ENCODE data around the gene EXOC6B. TPM values are rescaled to one million over a fixed set of nuclear protein-coding genes. Genes with fewer than 3 reads are reported as not detected.
"Not testable (repeated sequence)": the region's sequence is repeated elsewhere in the genome, so short reads cannot be mapped to it uniquely, and the experiment has no call there.

EXOC6B gene
- total RNA-seq, 4 donors from 2014 or later: 14.1 to 107 (median 38.5) TPM

- TF ChIP-seq CTCF (IDR thresholded peaks at IDR 0.05) (no peak), POLR2A (IDR thresholded peaks at IDR 0.05) (no peak)
- DNase-seq: no peak
- Histone ChIP-seq H3K36me3 (no peaks in the 10 kb centered on the region), H3K27ac (no peak overlapping the region), H3K9me3 (peaks cover 0 to 6% of the 10 kb centered on the region in 2 donors), H3K4me1 (no peaks in the 10 kb centered on the region), H3K27me3 (no peaks in the 10 kb centered on the region), H3K4me3 (no peak overlapping the region)
- intact Hi-C loops (cut with DNase I; ENCODE audit: low total_unique reads): no loop called here
These were observed 269.9 kb downstream of the EXOC6B start for GRCh38 chr2:72555943-72556342.

- H3K36me3 ChIP-seq; H3K4me3 ChIP-seq; H3K27me3 ChIP-seq; intact Hi-C loops (cut with DNase I; ENCODE audit: low total_unique reads); DNase-seq; H3K27ac ChIP-seq; H3K4me1 ChIP-seq; H3K9me3 ChIP-seq: not testable (repeated sequence)
These were observed 270.5 kb downstream of the EXOC6B start for GRCh38 chr2:72555363-72555762.

GRCh38 chr2:72554910-72555309 is 270.9 kb downstream of the EXOC6B start:
- intact Hi-C loops (cut with DNase I; ENCODE audit: low total_unique reads): not testable (repeated sequence)

GRCh38 chr2:72554381-72554780 is 271.5 kb downstream of the EXOC6B start:
- peaks cover 0 to 2% of the 10 kb centered on the region in 2 donors for H3K36me3 ChIP-seq
- no peak overlapping the region for H3K4me3 ChIP-seq
- H3K9me3 ChIP-seq: peaks cover 0 to 6% of the 10 kb centered on the region in 2 donors
- intact Hi-C loops (cut with DNase I; ENCODE audit: low total_unique reads): no loop called here
- TF ChIP-seq CTCF (IDR thresholded peaks at IDR 0.05): no peak
- no peak for TF ChIP-seq POLR2A (IDR thresholded peaks at IDR 0.05)
- no peak overlapping the region for H3K27ac ChIP-seq
- no peak for DNase-seq
- H3K4me1 ChIP-seq: no peaks in the 10 kb centered on the region
- H3K27me3 ChIP-seq: no peaks in the 10 kb centered on the region

More at GRCh38 chr2:72554910-72555309, 270.9 kb downstream of the EXOC6B start:
- not testable (repeated sequence) for DNase-seq, H3K4me3 ChIP-seq, H3K9me3 ChIP-seq, H3K27me3 ChIP-seq, H3K27ac ChIP-seq, H3K4me1 ChIP-seq, H3K36me3 ChIP-seq

GRCh38 chr2:72548081-72548764 is 277.6 kb downstream of the EXOC6B start:
- H3K4me3 ChIP-seq: no peak overlapping the region
- H3K4me1 ChIP-seq: no peaks in the 10 kb centered on the region
- intact Hi-C loops (cut with DNase I; ENCODE audit: low total_unique reads): no loop called here
- DNase-seq: no peak
- no peak for TF ChIP-seq POLR2A (IDR thresholded peaks at IDR 0.05)
- H3K36me3 ChIP-seq: peaks cover 0 to 2% of the 10 kb centered on the region in 2 donors
- H3K27ac ChIP-seq: no peak overlapping the region
- no peaks in the 10 kb centered on the region for H3K9me3 ChIP-seq
- no peaks in the 10 kb centered on the region for H3K27me3 ChIP-seq

- intact Hi-C loops (cut with DNase I; ENCODE audit: low total_unique reads): no loop called here
- TF ChIP-seq POLR2A (IDR thresholded peaks at IDR 0.05): no peak
- TF ChIP-seq CTCF (IDR thresholded peaks at IDR 0.05): no peak
- H3K27ac ChIP-seq: no peak overlapping the region
- DNase-seq: no peak
- H3K4me3 ChIP-seq: no peak overlapping the region
- H3K27me3 ChIP-seq: no peaks in the 10 kb centered on the region
- H3K4me1 ChIP-seq: no peaks in the 10 kb centered on the region
- H3K36me3 ChIP-seq: peaks cover 0 to 2% of the 10 kb centered on the region in 2 donors
- no peaks in the 10 kb centered on the region for H3K9me3 ChIP-seq
These were observed 280.0 kb downstream of the EXOC6B start for GRCh38 chr2:72545790-72546189.

- Histone ChIP-seq H3K27me3 (no peaks in the 10 kb centered on the region), H3K4me3 (no peak overlapping the region), H3K27ac (no peak overlapping the region), H3K36me3 (no peaks in the 10 kb centered on the region), H3K4me1 (no peaks in the 10 kb centered on the region), H3K9me3 (no peaks in the 10 kb centered on the region)
- intact Hi-C loops (cut with DNase I; ENCODE audit: low total_unique reads): no loop called here
- no peak for TF ChIP-seq CTCF (IDR thresholded peaks at IDR 0.05)
- TF ChIP-seq POLR2A (IDR thresholded peaks at IDR 0.05): no peak
- no peak for DNase-seq
These were observed 281.3 kb downstream of the EXOC6B start for GRCh38 chr2:72544554-72544953.
